H1 (cell line): ENCODE data around the gene FABP6. TPM values are rescaled to one million over a fixed set of nuclear protein-coding genes. Genes with fewer than 3 reads are reported as not detected.
A peak's percentile ranks its signal among the peaks of the same experiment; 100 is the strongest.

Source experiments
- E2F6 ChIP-seq: IDR thresholded peaks from 2 replicates; pipeline ENCODE4 v1.6.1; 2012; ENCODE audit warnings: inconsistent platforms
- EGR1 ChIP-seq: IDR thresholded peaks from 2 replicates; pipeline ENCODE4 v1.6.1; 2011; ENCODE audit warnings: low read depth, low read length, borderline replicate concordance
- EP300 ChIP-seq, 2 experiments: IDR thresholded peaks; 1 replicate in 1 of 2; 2 replicates in 1 of 2; pipeline ENCODE4 v1.6.1; 2011 to 2012; ENCODE audit warnings: low read depth in 2 of 2, low read length in 2 of 2, mild to moderate bottlenecking in 2 of 2, borderline replicate concordance in 1 of 2, inconsistent platforms in 1 of 2, moderate library complexity in 1 of 2
- GTF2F1 ChIP-seq: IDR thresholded peaks from 2 replicates; pipeline ENCODE4 v1.6.1; 2012; ENCODE audit warnings: low read depth, low read length, improper control_type of control experiment, borderline replicate concordance
- HDAC2 ChIP-seq, 2 experiments: fragments of 300-600 bp in 1 of 2; sonication (generic) in 1 of 2; IDR thresholded peaks; 2 replicates each; pipeline ENCODE4 v1.6.1; 2011 to 2012; ENCODE audit warnings: low read depth in 2 of 2, low read length in 2 of 2, mild to moderate bottlenecking in 2 of 2, moderate library complexity in 2 of 2, borderline replicate concordance in 1 of 2, inconsistent platforms in 1 of 2
- HDAC6 ChIP-seq: IDR thresholded peaks from one replicate; pipeline ENCODE4 v1.7.1; 2012; ENCODE audit warnings: low read depth, mild to moderate bottlenecking, inconsistent platforms, low read length, moderate library complexity
- JUN ChIP-seq: IDR thresholded peaks from 2 replicates; pipeline ENCODE4 v1.6.1; 2011; ENCODE audit warnings: low read depth, mild to moderate bottlenecking, improper control_type of control experiment, low read length
- KDM4A ChIP-seq: IDR thresholded peaks from one replicate; pipeline ENCODE4 v1.7.1; 2012; ENCODE audit warnings: low read depth, mild to moderate bottlenecking, moderate library complexity, low read length, inconsistent platforms; ENCODE audit not compliant: severe bottlenecking
- MAFK ChIP-seq: IDR thresholded peaks from 2 replicates; pipeline ENCODE4 v1.6.1; 2012; ENCODE audit warnings: low read depth, mild to moderate bottlenecking, improper control_type of control experiment, low read length
- MAX ChIP-seq: IDR thresholded peaks from 2 replicates; pipeline ENCODE4 v1.6.1; 2012; ENCODE audit warnings: inconsistent platforms
- POU5F1 ChIP-seq: IDR thresholded peaks from 2 replicates; pipeline ENCODE4 v1.6.1; 2011; ENCODE audit warnings: low read depth, mild to moderate bottlenecking, low read length, moderate library complexity
- RNF2 ChIP-seq: fragments of 200-900, 300-1000 bp; sonication (generic); IDR thresholded peaks from 2 replicates; pipeline ENCODE4 v1.7.1; 2016; ENCODE audit warnings: borderline replicate concordance, low read depth, mild to moderate bottlenecking, antibody characterized with exemption, low read length; ENCODE audit not compliant: poor library complexity, severe bottlenecking; ENCODE audit errors: missing control alignments
- SIRT6 ChIP-seq: IDR thresholded peaks from one replicate; pipeline ENCODE4 v1.7.1; 2012; ENCODE audit warnings: low read length, inconsistent platforms
- SIX5 ChIP-seq: IDR thresholded peaks from 2 replicates; pipeline ENCODE4 v1.6.1; 2011; ENCODE audit warnings: mild to moderate bottlenecking, low read depth, low read length
- SP1 ChIP-seq: IDR thresholded peaks from 2 replicates; pipeline ENCODE4 v1.6.1; 2011; ENCODE audit warnings: low read depth, low read length
- SP2 ChIP-seq: IDR thresholded peaks from 2 replicates; pipeline ENCODE4 v1.6.1; 2012; ENCODE audit warnings: mild to moderate bottlenecking, low read length, inconsistent platforms
- SP4 ChIP-seq: IDR thresholded peaks from 2 replicates; pipeline ENCODE4 v1.6.1; 2012; ENCODE audit warnings: low read length, inconsistent platforms
- TCF12 ChIP-seq: IDR thresholded peaks from 2 replicates; pipeline ENCODE4 v1.6.1; 2011; ENCODE audit warnings: low read depth, mild to moderate bottlenecking, low read length
- ZNF274 ChIP-seq: IDR thresholded peaks from 2 replicates; pipeline ENCODE4 v1.7.0; 2012; ENCODE audit warnings: low read length, borderline replicate concordance; ENCODE audit errors: extremely low read depth
- polyA plus RNA-seq, 7 experiments: library from polyadenylated mRNA; depleted of rRNA in 3 of 7; stranded (reverse) in 5 of 7; unstranded in 2 of 7; fragments of >200 nt in 5 of 7; fragments of 200-250 nt in 2 of 7; gene quantifications; 1 replicate in 5 of 7; 2 replicates in 1 of 7; 4 replicates in 1 of 7; pipeline versions ENCODE4 v1.2.1 to v1.2.3, GENCODE V29; 2011 to 2013; ENCODE audit warnings: missing spikeins in 2 of 7, mixed read lengths in 2 of 7
- total RNA-seq: library from RNA; stranded (reverse); fragmentation: NEBNext Ultra II Directional; extraction: Animal tissue kit (Norgen Biotek cat#: 25700); gene quantifications from 2 replicates; pipeline ENCODE4 v1.2.1, GENCODE V29; 2021

The FABP6 gene
- total and polyA plus RNA-seq, 2 of the 8 experiments (the other 6 are each of a cell fraction or from before 2014, with no cell fraction given) = 4.8 to 6.1 TPM

GRCh38 chr5:160266044-160266443, 36.7 kb downstream of the FABP6 start (continued):
- TF ChIP-seq SIRT6 (no peak), GTF2F1 (no peak), RNF2 (no peak), POU5F1 (peak; percentile 40; the same call in 1 of the 2 replicates), SP1 (0 out of 2 replicates have a peak, but pooled peaks have one; percentile 30), KDM4A (no peak), HDAC6 (no peak), ZNF274 (no peak), JUN (no peak), TCF12 (no peak), SP4 (no peak), SIX5 (no peak), MAX (peak; percentile 71), E2F6 (no peak), HDAC2 (IDR thresholded peaks at IDR 0.05; ENCODE audit: borderline replicate concordance in 1 of 2, low read depth in 2 of 2, low read length in 2 of 2) (peak; percentile 56 to 99), SP2 (no peak), EP300 (IDR thresholded peaks at IDR 0.05; ENCODE audit: borderline replicate concordance in 1 of 2, low read depth in 2 of 2, low read length in 2 of 2) (no peak), EGR1 (no peak), MAFK (no peak)
- TF ChIP-seq, all 59 proteins: peak for 7
